GM19467 (cell line): ENCODE measurements around the gene SDK2.

Experiments used
- ATAC-seq: cut with Tn5 transposase; IDR thresholded peaks from one replicate; pipeline ENCODE4 v1.9.1; 2021; ENCODE audit warnings: mild to moderate bottlenecking, moderate library complexity; ENCODE audit not compliant: unreplicated experiment

SDK2 gene

DNA sequence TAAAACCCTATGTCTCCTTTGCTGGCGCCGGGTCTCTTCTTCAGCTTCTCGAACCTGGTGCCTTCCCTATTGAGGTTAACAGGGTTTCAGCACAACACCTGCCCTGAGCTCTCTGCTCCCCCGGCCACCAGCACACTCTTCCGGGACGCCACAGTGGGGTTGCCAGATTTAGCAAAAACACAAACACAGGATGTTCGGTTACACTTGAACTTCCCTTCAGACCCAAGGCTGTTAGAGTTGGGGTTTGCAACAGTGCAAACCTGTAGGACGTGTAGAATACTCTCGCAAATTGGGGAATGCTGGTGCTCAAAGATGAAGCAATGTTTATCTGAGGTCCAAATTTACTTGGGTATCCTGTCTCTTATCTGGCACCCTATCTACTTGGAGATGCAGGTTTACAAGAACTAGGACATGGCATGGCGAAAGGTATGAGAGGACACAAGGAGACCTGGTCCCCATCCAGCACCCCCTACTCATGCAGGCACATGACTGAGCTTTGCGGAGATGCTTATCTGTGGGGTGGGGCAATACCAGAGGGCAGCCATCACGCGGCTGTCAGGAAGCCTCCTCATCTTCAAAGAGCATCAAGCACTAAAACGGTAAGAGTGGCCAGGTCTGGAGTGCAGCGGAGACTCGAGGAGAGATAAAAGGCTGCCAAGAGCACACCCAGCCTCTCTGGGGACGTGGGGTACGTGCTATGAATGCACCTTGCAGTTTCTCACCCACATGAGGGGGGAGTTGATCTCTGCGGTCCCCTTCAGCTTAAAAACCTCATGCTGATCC is 52.8 kb downstream of the SDK2 start:
- peak; percentile 75 for ATAC-seq

DNA sequence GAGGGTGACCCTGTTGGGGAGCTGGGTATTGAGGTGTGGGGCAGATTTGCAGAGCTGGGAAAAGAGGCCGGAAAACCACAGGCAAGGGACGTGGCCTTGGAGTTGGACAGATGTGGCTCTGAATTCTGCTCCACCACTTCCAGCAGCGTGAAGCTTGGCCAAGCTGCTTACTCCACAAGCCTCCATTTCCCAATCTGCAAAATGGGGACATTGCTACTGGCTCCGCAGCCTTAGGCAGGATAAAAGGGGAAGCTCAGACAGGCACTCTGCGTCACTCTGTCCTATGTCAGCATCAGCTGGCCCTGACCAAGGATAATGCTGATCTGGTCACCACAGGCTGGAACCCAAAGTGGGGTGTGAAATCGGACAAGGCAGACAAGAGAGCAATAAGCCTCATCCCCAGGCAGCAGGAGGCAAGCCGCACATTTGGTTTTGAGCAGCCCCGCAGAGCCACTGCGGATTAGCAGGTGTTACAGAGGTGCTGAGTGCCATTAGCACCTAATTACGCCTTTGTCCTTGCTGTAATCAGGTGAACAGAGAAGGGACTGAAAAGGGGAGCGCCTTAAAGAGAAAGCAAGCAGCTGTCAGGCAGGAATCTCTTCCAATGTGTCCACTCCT is 54.8 kb downstream of the SDK2 start:
- no peak for ATAC-seq

- no peak for ATAC-seq
Measured at GRCh38 chr17:73588891-73589290, 55.4 kb downstream of the SDK2 start.

DNA sequence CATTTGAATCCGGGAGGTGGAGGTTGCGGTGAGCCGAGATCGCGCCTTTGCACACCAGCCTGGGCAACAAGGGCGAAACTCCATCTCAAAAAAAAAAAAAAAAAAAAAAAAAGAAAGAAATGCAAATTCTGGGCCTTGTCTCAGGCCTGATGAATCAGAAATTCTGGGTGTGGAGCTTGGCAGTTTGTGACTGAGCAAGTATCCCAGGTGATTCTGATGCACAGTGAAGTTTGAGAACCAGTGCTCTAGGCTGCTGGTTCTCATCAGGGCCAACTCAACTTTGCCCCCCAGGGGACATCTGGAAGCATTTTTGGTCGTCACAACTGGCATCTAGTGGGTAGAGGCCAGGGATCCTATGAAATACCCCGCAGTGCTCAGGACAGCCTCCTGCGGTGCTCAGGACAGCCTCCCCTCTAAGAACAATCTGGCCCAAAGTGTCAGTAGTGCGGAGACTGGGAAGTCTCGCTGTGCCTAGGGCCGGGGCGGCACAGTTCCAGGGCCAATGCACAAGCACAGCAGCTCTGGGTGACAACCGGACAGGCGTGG is 55.9 kb downstream of the SDK2 start:
- no peak for ATAC-seq

DNA sequence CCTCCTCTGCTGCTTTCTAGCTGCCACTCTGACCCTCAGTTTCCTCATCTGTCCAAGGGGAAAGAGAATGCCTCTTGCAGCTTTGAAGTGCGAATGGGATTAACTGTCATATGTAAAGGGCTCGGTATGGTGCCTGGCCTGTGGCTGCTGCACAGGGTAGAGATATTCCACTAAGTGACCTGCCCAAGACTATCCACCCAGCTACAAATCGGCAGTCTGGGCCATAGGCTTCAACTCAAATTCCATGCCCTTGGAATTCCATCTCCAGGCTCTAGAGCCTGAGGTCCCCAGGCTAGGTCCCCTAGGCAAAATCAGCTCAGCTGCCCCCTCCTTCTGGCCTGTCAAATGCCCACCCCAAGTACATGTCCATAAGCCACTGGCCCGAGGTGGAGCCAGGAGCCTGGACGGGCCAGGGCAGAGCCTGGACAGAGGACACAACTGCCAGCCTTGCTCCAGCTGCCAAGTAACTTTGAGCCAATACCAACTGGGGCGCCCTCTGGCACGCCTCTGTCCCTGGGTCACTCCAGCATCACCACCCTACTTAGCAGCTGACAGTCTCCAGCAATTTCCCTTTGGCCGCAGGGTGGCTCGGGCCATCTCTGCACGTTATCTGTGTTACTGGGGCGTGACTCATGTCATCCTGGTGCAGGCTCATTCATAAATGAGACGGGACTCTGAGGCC is 57.2 kb downstream of the SDK2 start:
- no peak for ATAC-seq

GRCh38 chr17:73586275-73586832 is 57.9 kb downstream of the SDK2 start:
- ATAC-seq: no peak

GRCh38 chr17:73585583-73585982 is 58.7 kb downstream of the SDK2 start:
- ATAC-seq: no peak

- ATAC-seq: no peak
Measured at GRCh38 chr17:73584987-73585386, 59.3 kb downstream of the SDK2 start.

- no peak for ATAC-seq
Measured at GRCh38 chr17:73584049-73584448, 60.2 kb downstream of the SDK2 start.

DNA sequence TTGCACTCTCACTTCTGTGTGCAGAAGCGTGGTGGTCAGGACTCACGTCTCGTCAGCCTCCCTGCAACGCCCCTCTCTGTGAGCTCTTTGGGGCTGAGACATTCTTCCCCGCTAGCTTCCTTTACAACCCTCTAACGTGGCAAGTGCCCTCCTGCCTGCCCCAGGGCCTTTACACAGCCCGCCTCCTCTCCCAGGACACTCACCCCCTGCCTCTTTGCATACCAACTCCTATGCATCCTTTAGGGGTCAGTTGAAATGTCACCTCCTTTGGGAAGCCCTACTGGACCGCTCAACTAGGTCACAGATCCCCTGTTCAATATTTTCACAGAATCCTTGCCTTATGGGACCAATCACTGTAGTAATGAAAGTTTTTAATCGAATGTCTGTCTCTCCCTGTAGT is 61.4 kb downstream of the SDK2 start:
- ATAC-seq: no peak

DNA sequence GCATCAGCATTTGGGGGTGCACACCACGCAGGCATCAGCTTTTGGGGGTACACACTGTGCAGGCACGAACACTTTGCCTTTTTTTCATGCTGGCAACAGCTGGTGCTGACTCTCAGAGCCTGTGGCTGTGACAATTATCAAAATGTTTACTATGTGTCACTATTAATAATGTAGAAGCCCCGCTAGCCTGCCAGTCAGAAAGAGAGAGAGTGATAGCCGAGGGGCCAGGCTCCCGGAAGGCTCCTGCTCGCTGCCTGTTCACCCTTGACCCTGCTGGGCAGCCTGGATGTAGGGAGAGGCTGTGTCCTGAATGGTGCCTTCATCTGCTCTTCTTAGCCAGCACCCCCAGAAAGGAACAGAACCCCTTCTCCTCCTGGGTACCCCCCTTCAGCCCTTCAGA is 61.9 kb downstream of the SDK2 start:
- no peak for ATAC-seq

- no peak for ATAC-seq
Measured at GRCh38 chr17:73581379-73581778, 62.9 kb downstream of the SDK2 start.

GRCh38 chr17:73580073-73580710 is 64.1 kb downstream of the SDK2 start:
- no peak for ATAC-seq

GRCh38 chr17:73576556-73577098 is 67.6 kb downstream of the SDK2 start:
- ATAC-seq: no peak

GRCh38 chr17:73575470-73576221 is 68.6 kb downstream of the SDK2 start:
- no peak for ATAC-seq

DNA sequence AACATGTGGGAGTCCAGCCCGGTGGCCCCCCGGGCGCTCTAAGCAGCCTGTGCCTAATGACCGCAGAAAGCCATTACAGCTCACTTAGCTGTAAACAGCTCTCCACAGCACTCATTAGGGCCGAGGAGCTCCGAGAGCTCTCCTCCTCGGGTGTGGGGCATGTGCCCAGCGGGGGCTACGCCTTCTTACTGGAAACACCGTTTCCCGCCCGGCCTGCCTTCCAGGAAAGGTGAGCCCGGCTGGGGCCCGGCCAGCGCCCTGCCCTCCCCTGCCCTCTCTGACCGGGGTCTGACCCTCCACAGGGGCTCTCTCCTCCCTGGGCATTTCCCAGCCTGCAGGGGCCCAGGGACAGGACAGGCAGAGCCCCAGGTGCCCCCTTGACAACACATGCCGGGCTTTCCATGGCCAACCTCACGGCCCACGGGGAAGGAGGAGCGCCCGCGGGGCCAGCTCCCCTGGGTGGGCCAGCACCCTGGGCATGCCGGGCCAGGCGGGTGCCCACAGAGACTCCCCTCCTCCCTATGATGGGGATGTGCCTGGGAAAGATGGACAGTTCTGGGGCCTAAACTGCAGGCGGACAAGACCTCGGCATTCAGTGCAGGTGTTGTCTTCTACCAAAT is 72.6 kb downstream of the SDK2 start:
- no peak for ATAC-seq

- no peak for ATAC-seq
Measured at GRCh38 chr17:73569762-73570319, 74.4 kb downstream of the SDK2 start.

- ATAC-seq: no peak
Measured at GRCh38 chr17:73568934-73569333, 75.3 kb downstream of the SDK2 start.
